ENCODE results near the gene NCKAP5.

Gene NCKAP5

DNA sequence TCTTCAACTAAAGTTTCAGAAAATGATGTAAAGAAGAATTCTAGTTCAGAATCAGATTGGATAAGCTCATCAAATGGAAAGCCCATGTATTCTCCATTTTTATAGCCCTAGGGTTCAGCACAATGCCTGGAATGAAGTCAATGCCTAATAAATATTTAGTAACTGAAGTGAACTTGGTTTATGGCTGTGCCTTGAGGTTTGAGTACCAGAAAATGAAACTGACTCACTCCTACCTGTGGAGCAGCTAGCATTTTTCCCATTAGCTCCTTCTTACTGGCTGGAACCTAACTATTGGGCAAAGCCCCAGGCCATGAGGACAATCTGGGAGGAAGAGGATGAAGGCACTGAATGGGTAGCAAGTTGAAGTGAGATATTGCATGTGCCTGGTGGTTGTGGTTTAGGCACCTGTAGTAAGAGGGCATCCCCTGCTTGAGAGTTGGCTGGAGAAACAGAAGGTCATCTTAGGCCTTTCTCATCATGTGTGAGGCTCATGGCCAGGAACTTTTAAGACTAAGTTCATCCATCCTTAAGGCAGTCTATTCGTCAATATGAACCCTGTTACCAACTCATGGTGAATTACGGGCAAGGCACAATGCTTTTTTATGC lies 813.3 kb downstream of the NCKAP5 start:
- ATAC-seq (ENCODE audit: insufficient read depth, low read depth) (no peak), DNase-seq (no peak)
- no peak overlapping the region for H3K9ac ChIP-seq (ENCODE audit: low read depth, low read length)
- H3K4me3 ChIP-seq (ENCODE audit: low read depth in 1 of 2, low read length in 2 of 2), result no peak overlapping the region
- no peaks in the 10 kb centered on the region for H3K9me3 ChIP-seq (ENCODE audit: insufficient read depth, low read length, severe bottlenecking)
- H3K4me1 ChIP-seq (ENCODE audit: insufficient read depth, low read length), result no peaks in the 10 kb centered on the region
- TF ChIP-seq, protein P1, sequence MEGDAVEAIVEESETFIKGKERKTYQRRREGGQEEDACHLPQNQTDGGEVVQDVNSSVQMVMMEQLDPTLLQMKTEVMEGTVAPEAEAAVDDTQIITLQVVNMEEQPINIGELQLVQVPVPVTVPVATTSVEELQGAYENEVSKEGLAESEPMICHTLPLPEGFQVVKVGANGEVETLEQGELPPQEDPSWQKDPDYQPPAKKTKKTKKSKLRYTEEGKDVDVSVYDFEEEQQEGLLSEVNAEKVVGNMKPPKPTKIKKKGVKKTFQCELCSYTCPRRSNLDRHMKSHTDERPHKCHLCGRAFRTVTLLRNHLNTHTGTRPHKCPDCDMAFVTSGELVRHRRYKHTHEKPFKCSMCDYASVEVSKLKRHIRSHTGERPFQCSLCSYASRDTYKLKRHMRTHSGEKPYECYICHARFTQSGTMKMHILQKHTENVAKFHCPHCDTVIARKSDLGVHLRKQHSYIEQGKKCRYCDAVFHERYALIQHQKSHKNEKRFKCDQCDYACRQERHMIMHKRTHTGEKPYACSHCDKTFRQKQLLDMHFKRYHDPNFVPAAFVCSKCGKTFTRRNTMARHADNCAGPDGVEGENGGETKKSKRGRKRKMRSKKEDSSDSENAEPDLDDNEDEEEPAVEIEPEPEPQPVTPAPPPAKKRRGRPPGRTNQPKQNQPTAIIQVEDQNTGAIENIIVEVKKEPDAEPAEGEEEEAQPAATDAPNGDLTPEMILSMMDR (IDR thresholded peaks at IDR 0.05; ENCODE audit: borderline replicate concordance, extremely low read depth, low read length, poor library complexity, severe bottlenecking), result no peak
- H3K27me3 ChIP-seq (ENCODE audit: insufficient read depth, low read length, poor library complexity), result no peaks in the 10 kb centered on the region
- no peak overlapping the region for H2AFZ ChIP-seq (ENCODE audit: low read depth, low read length)
- H3K79me2 ChIP-seq (ENCODE audit: insufficient read depth, low read length), result no peaks in the 10 kb centered on the region
- no peaks in the 10 kb centered on the region for H3K36me3 ChIP-seq (ENCODE audit: insufficient read depth, low read length)
- H3K4me2 ChIP-seq (ENCODE audit: insufficient read depth, low read length), result no peak overlapping the region
- no peaks in the 10 kb centered on the region for H4K20me1 ChIP-seq (ENCODE audit: insufficient read depth, low read length)
- no peak overlapping the region for H3K27ac ChIP-seq (ENCODE audit: low read length)

DNA sequence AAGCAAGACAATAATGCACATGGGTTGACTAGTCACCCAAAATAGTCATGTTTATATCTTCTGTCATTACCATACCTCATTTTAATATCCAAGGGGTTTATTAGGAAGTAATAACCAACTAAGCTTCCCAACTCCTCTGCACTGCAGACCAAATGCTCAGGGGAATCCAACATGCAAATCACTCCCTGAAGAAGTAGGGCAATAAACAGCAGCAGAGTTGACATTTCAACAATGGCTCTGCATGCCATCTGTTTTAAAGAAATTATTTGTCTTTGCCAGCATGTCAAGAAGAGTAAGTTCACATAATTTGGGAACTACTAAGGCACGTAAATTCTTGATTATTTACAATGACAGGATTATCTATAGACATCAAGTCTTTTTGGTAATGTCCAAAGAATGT lies 813.9 kb downstream of the NCKAP5 start:
- H4K20me1 ChIP-seq (ENCODE audit: insufficient read depth, low read length), result no peaks in the 10 kb centered on the region
- no peaks in the 10 kb centered on the region for H3K9me3 ChIP-seq (ENCODE audit: insufficient read depth, low read length, severe bottlenecking)
- no peaks in the 10 kb centered on the region for H3K79me2 ChIP-seq (ENCODE audit: insufficient read depth, low read length)
- no peak overlapping the region for H2AFZ ChIP-seq (ENCODE audit: low read depth, low read length)
- ATAC-seq (ENCODE audit: insufficient read depth, low read depth) (no peak), DNase-seq (no peak)
- H3K9ac ChIP-seq (ENCODE audit: low read depth, low read length), result no peak overlapping the region
- no peaks in the 10 kb centered on the region for H3K36me3 ChIP-seq (ENCODE audit: insufficient read depth, low read length)
- H3K4me2 ChIP-seq (ENCODE audit: insufficient read depth, low read length), result no peak overlapping the region
- H3K27ac ChIP-seq (ENCODE audit: low read length), result no peak overlapping the region
- H3K4me3 ChIP-seq (ENCODE audit: low read depth in 1 of 2, low read length in 2 of 2), result no peak overlapping the region
- TF ChIP-seq EZH2 (IDR thresholded peaks at IDR 0.05; ENCODE audit: borderline replicate concordance, low read depth, low read length, severe bottlenecking), result no peak
- TF ChIP-seq, protein P1 (IDR thresholded peaks at IDR 0.05; ENCODE audit: borderline replicate concordance, extremely low read depth, low read length, poor library complexity, severe bottlenecking), result no peak
- H3K27me3 ChIP-seq (ENCODE audit: insufficient read depth, low read length, poor library complexity), result no peaks in the 10 kb centered on the region
- H3K4me1 ChIP-seq (ENCODE audit: insufficient read depth, low read length), result no peaks in the 10 kb centered on the region

DNA sequence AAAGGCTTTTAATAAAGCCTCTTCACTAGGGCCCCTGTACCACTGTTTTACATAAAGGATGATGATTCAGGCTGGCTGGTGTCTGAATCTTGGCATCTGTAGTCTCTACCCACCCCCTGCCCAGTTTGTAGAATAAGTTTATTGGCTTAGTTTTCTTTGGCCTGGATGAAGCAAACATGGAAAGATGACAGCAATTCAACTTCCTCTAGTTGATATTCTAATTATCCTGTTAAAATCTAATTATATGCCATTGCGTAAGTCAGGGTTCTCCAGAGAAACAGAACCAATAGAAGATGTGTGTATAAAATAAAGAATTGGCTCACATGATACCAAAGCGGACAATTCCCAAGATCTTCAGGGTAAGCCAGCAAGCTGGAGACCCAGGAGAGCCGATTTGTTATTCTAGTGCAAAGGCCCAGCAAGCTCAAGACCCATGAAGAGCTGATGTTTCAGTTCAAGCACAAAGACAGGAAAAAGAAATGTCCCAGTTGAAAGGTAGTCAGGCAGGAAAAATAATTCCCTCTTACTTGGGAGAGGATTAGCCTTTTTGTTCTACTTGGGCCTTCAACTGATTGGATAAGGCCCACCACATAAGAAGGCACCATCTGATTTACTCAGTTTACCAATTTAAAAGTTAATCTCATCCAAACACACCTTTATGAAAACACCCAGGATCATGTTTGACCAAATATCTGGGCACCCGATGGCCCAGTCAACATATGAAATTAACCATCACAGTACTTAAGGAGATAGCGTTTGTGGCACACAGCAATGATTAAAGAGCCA lies 815.6 kb downstream of the NCKAP5 start:
- DNase-seq, result no peak
- no peaks in the 10 kb centered on the region for H3K27me3 ChIP-seq (ENCODE audit: insufficient read depth, low read length, poor library complexity)

More for the DNA sequence above, 815.6 kb downstream of the NCKAP5 start:
- no peak for ATAC-seq (ENCODE audit: insufficient read depth, low read depth)
- no peak overlapping the region for H3K27ac ChIP-seq (ENCODE audit: low read length)
- H3K9me3 ChIP-seq (ENCODE audit: insufficient read depth, low read length, severe bottlenecking), result no peaks in the 10 kb centered on the region
- no peak overlapping the region for H3K4me3 ChIP-seq (ENCODE audit: low read depth in 1 of 2, low read length in 2 of 2)
- H3K9ac ChIP-seq (ENCODE audit: low read depth, low read length), result no peak overlapping the region
- no peaks in the 10 kb centered on the region for H4K20me1 ChIP-seq (ENCODE audit: insufficient read depth, low read length)
- no peaks in the 10 kb centered on the region for H3K36me3 ChIP-seq (ENCODE audit: insufficient read depth, low read length)
- TF ChIP-seq, protein P1 (IDR thresholded peaks at IDR 0.05; ENCODE audit: borderline replicate concordance, extremely low read depth, low read length, poor library complexity, severe bottlenecking), result no peak
- TF ChIP-seq EZH2 (IDR thresholded peaks at IDR 0.05; ENCODE audit: borderline replicate concordance, low read depth, low read length, severe bottlenecking), result no peak
- H3K4me2 ChIP-seq (ENCODE audit: insufficient read depth, low read length), result no peak overlapping the region
- no peaks in the 10 kb centered on the region for H3K4me1 ChIP-seq (ENCODE audit: insufficient read depth, low read length)
- no peaks in the 10 kb centered on the region for H3K79me2 ChIP-seq (ENCODE audit: insufficient read depth, low read length)
- no peak overlapping the region for H2AFZ ChIP-seq (ENCODE audit: low read depth, low read length)

Measured in DND-41 (cell line).